HCT116 (cell line): ENCODE data around the gene PIP4P1. TPM values are rescaled to one million over a fixed set of nuclear protein-coding genes. Genes with fewer than 3 reads are reported as not detected.
"Not testable (repeated sequence)": the region's sequence is repeated elsewhere in the genome, so short reads cannot be mapped to it uniquely, and the experiment has no call there.

Experiments used
- ATAC-seq: fragments of 200-7000 bp; cut with Tn5 transposase; 2 replicates; pipeline ENCODE4 v1.9.1; 2020; ENCODE audit warnings: mild to moderate bottlenecking, moderate library complexity
- BruUV-seq: library from RNA; stranded (reverse); fragments of 400-500 nt; replicated peaks from 2 replicates; lab custom pipeline; 2021; lab: Mats Ljungman, UMichigan
- CTCF ChIA-PET: fragments of 300-600 bp; sonication (Branson Sonifier 250); formaldehyde crosslinking; loops from one replicate; lab custom pipeline; 2021; ENCODE audit warnings: antibody characterized with exemption; lab: Charles Lee
- POLR2A ChIA-PET: fragments of 300-600, 350-600 bp; sonication (Branson Sonifier 250); formaldehyde crosslinking; loops from one replicate; lab custom pipeline; 2021; ENCODE audit warnings: antibody characterized with exemption; lab: Charles Lee
- RAD21 ChIA-PET, 2 experiments: fragments of 300-600 bp; sonication (Branson Sonifier 250); formaldehyde crosslinking; loops; one replicate each; lab custom pipeline; 2023; ENCODE audit warnings: low total read pairs in 2 of 2; ENCODE audit not compliant: uncharacterized antibody in 2 of 2, unreplicated experiment in 2 of 2, low non-redundant PET in 1 of 2; lab: Charles Lee
- DNase-seq: peaks from one replicate; pipeline ENCODE4 v3.0.0-alpha.2; 2010; ENCODE audit warnings: low read depth, low spot score
- H2AFZ ChIP-seq: fragments of 200-600 bp; shearing (Covaris generic), sonication (generic); 2 replicates; pipeline ENCODE4 v1.6.1; 2017; ENCODE audit warnings: low read depth, mixed run types, mixed read lengths, antibody characterized with exemption, low read length; ENCODE audit not compliant: poor library complexity, severe bottlenecking
- H3K27ac ChIP-seq: 2 replicates; pipeline ENCODE4 v1.5.1; 2012; ENCODE audit warnings: low read depth, low read length
- H3K27me3 ChIP-seq: fragments of 200-600 bp; sonication (generic); 2 replicates; pipeline ENCODE4 v1.6.1; 2016; ENCODE audit warnings: mixed run types, low read length, mixed read lengths; ENCODE audit not compliant: insufficient read depth
- H3K36me3 ChIP-seq, 2 experiments: fragments of 200-500 bp in 1 of 2; fragments of 200-600 bp in 1 of 2; sonication (Bioruptor generic) in 1 of 2; sonication (generic) in 1 of 2; 2 replicates each; pipeline versions ENCODE4 v1.5.1 to v1.6.1; 2014 to 2016; ENCODE audit warnings: low read length in 2 of 2, inconsistent platforms in 1 of 2, mixed read lengths in 1 of 2, mixed run types in 1 of 2; ENCODE audit not compliant: insufficient read depth in 2 of 2, control insufficient read depth in 1 of 2
- H3K4me1 ChIP-seq, 2 experiments: fragments of 200-600 bp in 1 of 2; sonication (generic) in 1 of 2; 2 replicates each; pipeline versions ENCODE4 v1.5.1 to v1.6.1; 2012 to 2017; ENCODE audit warnings: low read length in 2 of 2, inconsistent platforms in 1 of 2, mild to moderate bottlenecking in 1 of 2, mixed read lengths in 1 of 2, mixed run types in 1 of 2, moderate library complexity in 1 of 2; ENCODE audit not compliant: insufficient read depth in 2 of 2, control insufficient read depth in 1 of 2
- H3K4me2 ChIP-seq: fragments of 200-600 bp; sonication (generic); 2 replicates; pipeline ENCODE4 v1.6.1; 2017; ENCODE audit warnings: mixed run types, low read length, mixed read lengths
- H3K4me3 ChIP-seq, 2 experiments: fragments of 200-600 bp in 1 of 2; sonication (generic) in 1 of 2; replicated peaks in 1 of 2; 2 replicates each; pipeline ENCODE4 v1.5.1; 2011 to 2016; ENCODE audit warnings: low read length in 2 of 2, control low read depth in 1 of 2, low read depth in 1 of 2, mild to moderate bottlenecking in 1 of 2, mixed read lengths in 1 of 2, mixed run types in 1 of 2
- H3K79me2 ChIP-seq: fragments of 200-600 bp; sonication (generic); 2 replicates; pipeline ENCODE4 v1.6.1; 2017; ENCODE audit warnings: mild to moderate bottlenecking, mixed run types, low read length, moderate library complexity, mixed read lengths; ENCODE audit not compliant: insufficient read depth
- H3K9ac ChIP-seq: fragments of 200-600 bp; sonication (generic); 2 replicates; pipeline ENCODE4 v1.6.1; 2016; ENCODE audit warnings: low read length, mixed read lengths
- H3K9me2 ChIP-seq: fragments of 200-600 bp; sonication (generic), shearing (Covaris generic); 2 replicates; pipeline ENCODE4 v1.6.1; 2017; ENCODE audit warnings: mixed run types, mild to moderate bottlenecking, moderate library complexity; ENCODE audit not compliant: insufficient read depth
- H3K9me3 ChIP-seq, 2 experiments: fragments of 200-500 bp in 1 of 2; fragments of 200-600 bp in 1 of 2; sonication (Bioruptor generic) in 1 of 2; sonication (generic) in 1 of 2; 2 replicates each; pipeline ENCODE4 v1.6.1; 2014 to 2017; ENCODE audit warnings: low read length in 2 of 2, mixed read lengths in 2 of 2, inconsistent platforms in 1 of 2, low read depth in 1 of 2, mild to moderate bottlenecking in 1 of 2, mixed run types in 1 of 2, moderate library complexity in 1 of 2; ENCODE audit not compliant: control insufficient read depth in 1 of 2, insufficient read depth in 1 of 2
- H4K20me1 ChIP-seq: fragments of 200-600 bp; sonication (generic), shearing (Covaris generic); 2 replicates; pipeline ENCODE4 v1.6.1; 2017; ENCODE audit warnings: mixed run types, mild to moderate bottlenecking, moderate library complexity; ENCODE audit not compliant: insufficient read depth
- CBX3 ChIP-seq: IDR thresholded peaks from 2 replicates; pipeline ENCODE4 v1.6.1; 2012; ENCODE audit warnings: low read depth
- ELF1 ChIP-seq: IDR thresholded peaks from 2 replicates; pipeline ENCODE4 v1.6.1; 2012; ENCODE audit warnings: low read depth, borderline replicate concordance
- REST ChIP-seq: IDR thresholded peaks from 2 replicates; pipeline ENCODE4 v1.6.1; 2012; ENCODE audit warnings: low read depth
- SP1 ChIP-seq: IDR thresholded peaks from 2 replicates; pipeline ENCODE4 v1.6.1; 2012; ENCODE audit warnings: low read depth
- YY1 ChIP-seq: IDR thresholded peaks from 2 replicates; pipeline ENCODE4 v1.6.1; 2011; ENCODE audit warnings: low read length, low read depth, moderate library complexity, mild to moderate bottlenecking; ENCODE audit not compliant: insufficient replicate concordance; ENCODE audit errors: extremely low read depth
- ZBTB33 ChIP-seq: IDR thresholded peaks from 2 replicates; pipeline ENCODE4 v1.6.1; 2011; ENCODE audit warnings: mild to moderate bottlenecking, low read length, moderate library complexity; ENCODE audit not compliant: insufficient replicate concordance; ENCODE audit errors: extremely low read depth
- intact Hi-C: fragments of 100-400 bp; cut with micrococcal nuclease; formaldehyde crosslinking; loops from 2 replicates; pipeline ENCODE4 v1.10.0; 2022
- total RNA-seq: library from RNA; stranded (reverse); gene quantifications from one replicate; pipeline ENCODE4 v1.2.1, GENCODE V29; 2021; ENCODE audit not compliant: unreplicated experiment

PIP4P1 gene
- total RNA-seq, 1 experiment from 2014 or later = 35.4 TPM

- H3K4me3 ChIP-seq = no peak overlapping the region
- no TSS peak for BruUV-seq
- intact Hi-C loops = no loop called here
- ChIA-PET RAD21 (no interaction called here), POLR2A (no interaction called here), CTCF (no interaction called here)
- H3K4me1 ChIP-seq = no peaks in the 10 kb centered on the region
- no peaks in the 10 kb centered on the region for H3K27me3 ChIP-seq
- no peak overlapping the region for H3K9ac ChIP-seq
- no peak overlapping the region for H3K4me2 ChIP-seq
- no peaks in the 10 kb centered on the region for H3K9me2 ChIP-seq
- no peak overlapping the region for H2AFZ ChIP-seq
- TF ChIP-seq SP1 (no peak), REST (no peak), YY1 (no peak), CBX3 (no peak), ZBTB33 (no peak), ELF1 (no peak)
- ATAC-seq (no peak), DNase-seq (no peak)
- no peaks in the 10 kb centered on the region for H4K20me1 ChIP-seq
- H3K36me3 ChIP-seq = no peaks in the 10 kb centered on the region
- H3K27ac ChIP-seq = no peak overlapping the region
- H3K9me3 ChIP-seq = no peaks in the 10 kb centered on the region
- H3K79me2 ChIP-seq = no peaks in the 10 kb centered on the region
Observed at GRCh38 chr14:20508367-20508766, 47.1 kb upstream of the PIP4P1 start.

GRCh38 chr14:20507537-20507936 is 46.3 kb upstream of the PIP4P1 start:
- H3K27ac ChIP-seq, H3K27me3 ChIP-seq, RAD21 ChIA-PET, POLR2A ChIA-PET, H4K20me1 ChIP-seq, H3K4me3 ChIP-seq, CTCF ChIA-PET, ATAC-seq, H3K36me3 ChIP-seq, H3K9me2 ChIP-seq, H3K9me3 ChIP-seq, H3K9ac ChIP-seq, DNase-seq, intact Hi-C loops, H3K79me2 ChIP-seq, H3K4me2 ChIP-seq, BruUV-seq, H3K4me1 ChIP-seq, H2AFZ ChIP-seq: not testable (repeated sequence)

GRCh38 chr14:20506752-20507151 is 45.5 kb upstream of the PIP4P1 start:
- RAD21 ChIA-PET, H3K27ac ChIP-seq, POLR2A ChIA-PET, H3K9ac ChIP-seq, intact Hi-C loops, H3K79me2 ChIP-seq, H3K4me1 ChIP-seq, BruUV-seq, H3K4me3 ChIP-seq, H3K27me3 ChIP-seq, ATAC-seq, H3K36me3 ChIP-seq, H4K20me1 ChIP-seq, H3K4me2 ChIP-seq, H2AFZ ChIP-seq, H3K9me3 ChIP-seq, H3K9me2 ChIP-seq, CTCF ChIA-PET, DNase-seq: not testable (repeated sequence)
